GM18507 (cell line): Measurements from ENCODE around the gene SNAP91.
"Not testable (repeated sequence)": the region's sequence is repeated elsewhere in the genome, so short reads cannot be mapped to it uniquely, and the experiment has no call there.

ENCODE experiments used
- DNase-seq: peaks from one replicate; pipeline ENCODE4 v3.0.0; 2011; ENCODE audit warnings: low read depth; ENCODE audit not compliant: insufficient read length; ENCODE audit errors: extremely low spot score
- FAIRE-seq: peaks from 2 replicates; lab custom pipeline; 2011; peaks lifted over from hg19 to GRCh38; lab: Jason Lieb, UNC

The SNAP91 gene

GRCh38 chr6:83571663-83572185 lies 137.2 kb downstream of the SNAP91 start:
- FAIRE-seq, DNase-seq: not testable (repeated sequence)

GRCh38 chr6:83558975-83559374 lies 149.9 kb downstream of the SNAP91 start:
- DNase-seq (no peak), FAIRE-seq (no peak)

- no peak for FAIRE-seq
- no peak for DNase-seq
Observed at GRCh38 chr6:83556871-83557270, 152.0 kb downstream of the SNAP91 start.

GRCh38 chr6:83551748-83552147 lies 157.2 kb downstream of the SNAP91 start:
- FAIRE-seq, result not testable (repeated sequence)

DNA sequence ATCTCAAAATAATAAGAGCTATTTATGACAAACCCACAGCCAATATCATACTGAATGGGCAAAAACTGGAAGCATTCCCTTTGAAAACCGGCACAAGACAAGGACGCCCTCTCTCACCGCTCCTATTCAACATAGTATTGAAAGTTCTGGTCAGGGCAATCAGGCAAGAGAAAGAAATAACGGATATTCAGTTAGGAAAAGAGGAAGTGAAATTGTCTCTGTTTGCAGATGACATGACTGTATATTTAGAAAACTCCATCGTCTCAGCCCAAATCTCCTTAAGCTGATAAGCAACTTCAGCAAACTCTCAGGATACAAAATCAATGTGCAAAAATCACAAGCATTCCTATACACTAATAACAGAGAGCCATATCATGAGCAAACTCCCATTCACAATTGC lies 158.4 kb downstream of the SNAP91 start:
- not testable (repeated sequence) for FAIRE-seq, DNase-seq

More at GRCh38 chr6:83551748-83552147, 157.2 kb downstream of the SNAP91 start:
- DNase-seq, result not testable (repeated sequence)

DNA sequence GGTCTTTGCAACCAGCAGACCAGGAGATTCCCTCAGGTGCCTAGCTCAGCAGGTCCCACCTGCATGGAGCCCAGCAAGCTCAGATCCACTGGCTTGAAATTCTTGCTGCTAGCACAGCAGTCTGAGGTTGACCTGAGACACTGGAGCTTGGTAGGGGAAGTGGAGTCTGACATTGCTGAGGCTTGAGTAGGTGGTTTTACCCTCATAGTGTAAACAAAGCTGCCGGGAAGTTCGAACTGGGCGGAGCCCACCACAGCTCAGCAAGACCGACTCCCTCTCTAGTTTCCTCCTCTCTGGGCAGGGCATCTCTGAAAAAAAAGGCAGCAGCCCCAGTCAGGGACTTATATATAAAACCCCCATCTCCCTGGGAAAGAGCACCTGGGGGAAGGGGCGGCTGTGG lies 162.3 kb downstream of the SNAP91 start:
- no peak for FAIRE-seq

GRCh38 chr6:83539678-83540077 lies 169.2 kb downstream of the SNAP91 start:
- no peak for FAIRE-seq
- no peak for DNase-seq

More for the DNA sequence above, 162.3 kb downstream of the SNAP91 start:
- no peak for DNase-seq

DNA sequence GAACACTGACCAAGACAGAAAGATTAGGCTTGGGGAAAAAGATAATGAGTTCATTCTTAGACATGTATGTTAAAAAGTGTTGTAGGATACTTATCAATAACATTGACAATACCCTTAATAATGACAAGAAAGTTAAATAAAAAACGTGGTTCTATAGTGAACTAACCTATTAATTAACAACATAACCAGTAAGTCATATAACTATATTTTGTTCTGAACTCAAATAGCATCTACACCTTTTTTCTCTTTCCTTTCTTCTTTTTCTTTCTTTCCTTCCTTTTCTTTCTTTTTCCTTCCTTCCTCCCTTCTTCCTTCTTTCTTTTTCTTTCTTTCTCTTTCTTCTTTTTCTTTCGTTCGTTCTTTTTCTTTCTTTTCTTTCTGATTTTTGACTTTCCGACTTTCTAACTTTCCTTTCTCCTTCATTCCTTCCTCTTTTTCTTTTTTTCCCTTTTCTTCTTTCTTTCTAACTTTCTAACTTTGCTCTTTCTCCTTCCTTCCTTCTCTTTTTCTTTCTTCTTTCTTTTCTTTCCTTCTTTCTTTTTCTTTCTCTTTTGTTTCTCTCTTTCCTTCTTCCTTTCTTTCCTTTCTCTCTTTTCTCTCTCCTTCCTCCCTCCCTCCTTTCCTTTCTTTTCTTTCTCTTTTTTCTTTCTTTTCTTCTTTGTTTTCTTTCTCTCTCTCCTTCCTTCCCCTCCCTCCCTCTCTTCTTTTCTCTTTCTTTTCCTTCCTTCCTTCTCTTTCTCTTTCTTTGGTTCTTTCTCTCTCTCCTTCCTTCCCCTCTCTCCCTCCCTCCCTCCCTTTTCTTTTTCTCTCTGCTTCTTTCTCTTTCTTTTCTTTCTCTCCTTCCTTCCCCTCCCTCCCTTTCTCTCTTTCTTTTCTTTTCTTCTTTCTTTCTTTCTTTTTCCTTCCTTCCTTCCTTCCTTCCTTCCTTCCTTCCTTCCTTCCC lies 172.0 kb downstream of the SNAP91 start:
- no peak for DNase-seq
- no peak for FAIRE-seq

DNA sequence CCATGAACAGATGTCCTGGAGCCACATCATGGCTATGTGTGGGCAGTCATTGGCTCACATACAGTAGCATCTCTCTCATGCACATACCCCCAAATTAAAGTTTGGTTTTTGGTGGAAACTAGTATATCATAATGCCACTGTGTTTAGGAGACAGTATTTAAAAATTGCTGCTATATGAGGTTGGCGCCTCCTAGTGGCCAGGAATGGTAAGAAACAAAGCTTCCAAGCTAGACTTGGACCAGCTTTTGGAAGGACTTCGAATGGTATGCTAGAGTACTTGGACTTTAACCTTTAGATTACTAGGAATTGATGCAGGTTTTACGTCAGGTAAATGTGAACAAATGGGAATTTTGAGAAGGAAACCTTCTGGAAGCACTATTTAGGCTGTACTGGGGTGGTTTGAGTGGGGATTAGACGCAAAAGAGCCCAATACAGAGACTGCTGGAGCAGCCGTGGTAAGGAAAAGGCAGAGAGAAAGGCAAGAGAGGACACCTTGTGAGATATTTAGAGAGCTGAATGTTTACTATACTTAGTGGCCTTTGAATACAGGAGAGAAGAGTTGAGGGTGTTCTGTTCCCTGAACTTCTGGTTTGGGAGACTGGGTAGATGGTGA lies 172.8 kb downstream of the SNAP91 start:
- FAIRE-seq, result peak; percentile 69
- DNase-seq, result no peak

DNA sequence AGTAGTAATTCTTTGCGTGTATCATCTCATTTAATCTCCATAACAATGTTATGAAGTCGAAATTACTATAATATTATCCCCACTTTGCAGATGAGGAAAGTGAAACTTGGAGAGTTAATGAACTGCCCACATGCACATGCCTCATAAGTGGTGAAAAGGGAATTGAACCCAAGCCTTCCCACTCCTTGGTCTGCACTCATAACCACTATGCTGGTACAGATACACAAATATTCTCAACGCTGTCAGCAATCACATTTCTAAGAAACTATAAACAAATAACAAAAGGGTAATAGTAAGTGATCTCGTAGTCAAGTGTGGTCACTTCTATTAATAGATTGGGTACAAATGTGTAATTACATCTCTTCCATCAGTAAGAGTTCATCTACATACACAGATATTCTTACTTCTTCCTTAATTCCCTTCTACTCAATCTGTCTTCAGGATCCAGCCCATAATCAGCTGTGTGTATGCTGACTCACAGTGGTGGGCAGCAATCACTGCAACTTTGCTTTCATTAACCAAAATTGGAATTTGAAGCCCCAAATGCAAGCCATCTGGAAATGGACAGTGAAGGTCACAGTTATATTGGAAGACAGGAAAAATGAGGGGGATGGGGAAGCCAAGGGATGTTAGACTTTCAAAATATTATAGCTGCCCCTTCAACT lies 190.0 kb downstream of the SNAP91 start:
- FAIRE-seq (no peak), DNase-seq (no peak)

DNA sequence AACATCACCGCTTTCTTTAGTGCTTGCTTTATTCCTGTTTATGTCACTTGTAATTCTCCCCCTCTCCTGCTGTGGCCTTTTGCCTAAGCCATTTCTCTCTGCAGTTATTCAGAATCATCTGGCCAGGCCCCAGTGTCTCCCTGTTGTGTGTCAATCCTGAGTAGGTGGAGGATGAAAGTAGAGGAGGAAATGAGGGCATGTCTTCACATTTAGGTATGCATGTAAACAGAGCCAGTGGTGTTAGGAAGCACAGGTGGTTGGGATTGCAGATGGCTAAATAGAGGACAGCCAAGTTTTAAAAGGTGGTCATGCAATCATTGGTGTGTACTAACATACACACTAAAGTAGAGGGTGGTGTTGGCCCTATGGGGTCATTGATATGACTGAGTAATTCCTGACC lies 191.4 kb downstream of the SNAP91 start:
- FAIRE-seq, result no peak
- DNase-seq, result no peak

GRCh38 chr6:83514866-83515466 lies 193.9 kb downstream of the SNAP91 start:
- DNase-seq, result peak; percentile 11
- FAIRE-seq, result peak; percentile 83

DNA sequence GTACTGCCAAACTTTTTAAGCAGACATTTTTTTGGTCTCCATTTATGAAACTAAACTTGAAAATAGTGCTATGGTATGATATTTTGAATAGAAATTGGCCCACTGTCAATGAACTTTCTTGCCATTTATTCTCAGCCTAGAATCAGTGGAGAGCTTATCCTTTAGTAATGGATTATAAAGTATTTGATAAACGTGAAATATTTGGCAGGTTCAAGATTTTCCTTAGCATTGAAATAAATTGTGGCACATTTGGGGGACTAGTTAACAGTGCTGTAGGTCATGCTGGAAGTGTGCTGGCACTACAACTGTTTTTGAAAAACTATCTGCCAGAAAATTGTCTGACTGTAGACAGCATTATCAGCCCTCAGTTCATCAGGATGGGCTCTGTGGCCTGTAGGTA lies 194.4 kb downstream of the SNAP91 start:
- DNase-seq (no peak), FAIRE-seq (no peak)

GRCh38 chr6:83511901-83512681 lies 196.8 kb downstream of the SNAP91 start, which contains the start of gene PRSS35:
PRSS35 (plus strand) TSS chr6:83512534; CDS start chr6:83523442, 10,908 bp downstream.
- FAIRE-seq (no peak), DNase-seq (no peak)

DNA sequence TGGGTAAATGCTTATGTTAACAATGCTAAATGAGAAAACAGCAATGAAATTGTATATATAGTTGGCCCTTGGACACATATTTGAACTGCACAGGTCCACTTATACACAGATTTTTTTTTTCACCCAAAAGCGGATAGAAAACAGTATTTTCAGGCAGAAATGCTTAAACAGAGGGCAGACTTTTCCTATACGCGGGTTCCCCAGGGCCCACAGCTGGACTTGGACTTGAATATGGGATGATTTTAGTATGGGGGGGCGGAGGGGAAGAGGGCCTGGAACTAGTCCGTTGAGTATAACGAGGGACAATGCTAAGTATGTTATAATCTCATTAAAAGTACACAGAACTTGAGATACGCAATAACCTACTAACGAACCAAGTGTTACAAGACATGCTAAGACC lies 197.6 kb downstream of the SNAP91 start:
- no peak for FAIRE-seq
- DNase-seq, result no peak

DNA sequence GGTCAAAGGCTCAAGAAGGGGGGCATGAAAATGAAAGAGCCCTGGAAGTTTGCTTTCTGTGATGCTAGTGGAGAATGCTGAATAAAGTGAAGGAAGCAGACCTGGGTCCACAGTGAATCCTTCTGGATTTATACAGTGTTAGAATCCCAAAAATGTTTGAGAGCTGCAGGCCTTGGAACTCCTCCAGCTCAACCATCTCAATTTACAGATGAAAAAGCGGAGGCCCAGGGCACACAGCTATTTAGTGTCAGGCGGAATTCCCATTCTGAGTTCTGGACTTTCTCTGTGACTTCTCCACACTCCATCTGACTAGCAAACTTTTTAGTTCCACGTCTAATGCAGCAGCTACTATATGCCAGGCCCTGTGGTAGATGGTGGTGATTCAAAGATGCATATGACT lies 198.1 kb downstream of the SNAP91 start:
- DNase-seq (no peak), FAIRE-seq (no peak)

DNA sequence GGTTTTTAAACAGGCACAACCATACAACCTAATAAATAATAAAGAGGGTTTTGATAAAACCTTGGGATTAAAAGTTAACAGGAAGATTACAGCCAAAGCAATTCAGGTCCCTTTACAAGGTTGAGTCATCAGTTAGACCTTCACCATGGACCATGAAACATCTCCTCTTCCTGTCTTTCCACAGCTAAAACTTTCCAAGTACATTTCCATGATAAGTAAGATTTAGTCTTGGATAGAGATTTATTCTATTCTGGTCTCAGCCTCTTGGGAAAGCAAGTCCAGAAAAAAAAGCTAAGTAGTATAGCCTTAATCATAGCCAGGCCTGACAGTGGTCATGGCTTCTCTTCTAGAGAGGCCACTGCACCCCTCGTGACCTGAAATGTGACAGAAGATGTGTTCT lies 199.5 kb downstream of the SNAP91 start:
- no peak for DNase-seq
- FAIRE-seq, result no peak

DNA sequence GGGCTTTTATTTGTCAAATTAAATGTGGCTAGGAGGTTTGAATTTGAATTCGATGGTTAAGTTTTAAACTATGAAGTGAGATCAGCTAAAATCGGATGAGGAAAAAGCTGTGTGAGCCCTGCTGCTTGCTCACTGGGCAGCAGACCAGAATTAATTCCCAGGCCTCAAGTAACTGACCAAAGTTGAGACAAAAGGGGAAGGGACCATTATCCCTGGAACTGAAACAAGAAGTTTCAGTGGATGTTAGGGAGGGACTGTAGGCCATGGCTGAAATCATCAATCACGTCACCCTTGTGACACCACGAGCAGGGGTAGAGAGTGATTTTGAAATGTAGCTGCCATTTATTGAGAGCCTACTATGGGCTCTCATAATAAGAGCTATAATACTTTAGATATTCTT lies 203.5 kb downstream of the SNAP91 start:
- FAIRE-seq, result no peak
- no peak for DNase-seq
